Left ventricle myocardium inferior (tissue), 1 donor: ENCODE measurements around the gene PRSS12. TPM values are rescaled to one million over a fixed set of nuclear protein-coding genes. Genes with fewer than 3 reads are reported as not detected.

Experiments
- DNase-seq: peaks from one replicate; pipeline ENCODE4 v3.0.0-alpha.2; 2020
- H3K27ac ChIP-seq: fragments of 200-600 bp; replicated peaks from 2 replicates; pipeline ENCODE4 v1.8.0; 2021
- H3K27me3 ChIP-seq: fragments of 200-600 bp; 2 replicates; pipeline ENCODE4 v1.8.0; 2021; ENCODE audit warnings: low read depth
- H3K36me3 ChIP-seq: fragments of 200-600 bp; 2 replicates; pipeline ENCODE4 v1.8.0; 2021
- H3K4me1 ChIP-seq: fragments of 200-600 bp; 2 replicates; pipeline ENCODE4 v1.8.0; 2021
- H3K4me3 ChIP-seq: fragments of 200-600 bp; 2 replicates; pipeline ENCODE4 v1.8.0; 2021; ENCODE audit warnings: mild to moderate bottlenecking, moderate library complexity
- H3K9me3 ChIP-seq: fragments of 200-600 bp; replicated peaks from 2 replicates; pipeline ENCODE4 v1.8.0; 2021
- CTCF ChIP-seq: fragments of 200-600 bp; IDR thresholded peaks from 2 replicates; pipeline ENCODE4 v1.8.0; 2021; ENCODE audit warnings: antibody characterized with exemption, mild to moderate bottlenecking, borderline replicate concordance
- intact Hi-C: fragments of 100-400 bp; cut with micrococcal nuclease; formaldehyde crosslinking; loops from one replicate; pipeline ENCODE4 v1.11.0; 2022
- total RNA-seq: library from RNA; stranded (reverse); fragmentation: NEBNext Ultra II Directional; extraction: Animal tissue kit (Norgen Biotek cat#: 25700); gene quantifications from one replicate; pipeline ENCODE4 v1.2.1, GENCODE V29; 2021
- donor health status: DM: no; HTN: yes; CAD: no; lungs with severe emphysema.

PRSS12 gene
- total RNA-seq, 1 donor from 2014 or later = not detected

GRCh38 chr4:118381902-118382301, 29.1 kb upstream of the PRSS12 start:
- Histone ChIP-seq H3K36me3 (no peaks in the 10 kb centered on the region), H3K9me3 (peaks cover 9% of the 10 kb centered on the region), H3K27me3 (no peaks in the 10 kb centered on the region), H3K27ac (no peak overlapping the region), H3K4me1 (no peaks in the 10 kb centered on the region), H3K4me3 (no peak overlapping the region)
- intact Hi-C loops = no loop called here
- DNase-seq = no peak
- TF ChIP-seq CTCF = no peak

- Histone ChIP-seq H3K27ac (no peak overlapping the region), H3K36me3 (no peaks in the 10 kb centered on the region), H3K9me3 (no peaks in the 10 kb centered on the region), H3K4me1 (no peaks in the 10 kb centered on the region), H3K4me3 (no peak overlapping the region), H3K27me3 (peaks cover 14% of the 10 kb centered on the region)
- TF ChIP-seq CTCF = no peak
- no peak for DNase-seq
- intact Hi-C loops = no loop called here
Observed at GRCh38 chr4:118373614-118374255, 20.9 kb upstream of the PRSS12 start.

GRCh38 chr4:118372251-118372650, 19.4 kb upstream of the PRSS12 start:
- Histone ChIP-seq H3K9me3 (no peaks in the 10 kb centered on the region), H3K27me3 (peaks cover 14% of the 10 kb centered on the region), H3K36me3 (no peaks in the 10 kb centered on the region), H3K27ac (no peak overlapping the region), H3K4me3 (no peak overlapping the region), H3K4me1 (no peaks in the 10 kb centered on the region)
- DNase-seq = no peak
- TF ChIP-seq CTCF = no peak
- intact Hi-C loops = no loop called here

- intact Hi-C loops = no loop called here
- no peak for DNase-seq
Observed at GRCh38 chr4:118369231-118369630, 16.4 kb upstream of the PRSS12 start.

GRCh38 chr4:118367872-118368271, 15.1 kb upstream of the PRSS12 start:
- no peak for TF ChIP-seq CTCF
- peaks cover 22% of the 10 kb centered on the region for H3K27me3 ChIP-seq
- H3K4me3 ChIP-seq = no peak overlapping the region
- intact Hi-C loops = no loop called here
- H3K4me1 ChIP-seq = no peaks in the 10 kb centered on the region
- no peaks in the 10 kb centered on the region for H3K9me3 ChIP-seq
- no peaks in the 10 kb centered on the region for H3K36me3 ChIP-seq
- H3K27ac ChIP-seq = no peak overlapping the region
- DNase-seq = no peak

More at GRCh38 chr4:118369231-118369630, 16.4 kb upstream of the PRSS12 start:
- no peak overlapping the region for H3K27ac ChIP-seq
- H3K4me3 ChIP-seq = no peak overlapping the region
- H3K27me3 ChIP-seq = peaks cover 21% of the 10 kb centered on the region
- no peak for TF ChIP-seq CTCF
- no peaks in the 10 kb centered on the region for H3K36me3 ChIP-seq
- no peaks in the 10 kb centered on the region for H3K9me3 ChIP-seq
- H3K4me1 ChIP-seq = no peaks in the 10 kb centered on the region
